Neural cell (in vitro differentiated cells): ENCODE measurements around the gene IL31RA. TPM values are rescaled to one million over a fixed set of nuclear protein-coding genes. Genes with fewer than 3 reads are reported as not detected.

Source experiments
- H2AFZ ChIP-seq: fragments of 200-600, 300-800 bp; sonication (generic), shearing (Covaris generic); 2 replicates; pipeline ENCODE4 v1.6.0; 2014; ENCODE audit warnings: low read depth, mild to moderate bottlenecking, antibody characterized with exemption, low read length, moderate library complexity
- H3F3A ChIP-seq: fragments of 200-600 bp; shearing (Covaris generic); 2 replicates; pipeline ENCODE4 v1.6.1; 2016; ENCODE audit warnings: mild to moderate bottlenecking, moderate library complexity, mixed read lengths, antibody characterized with exemption, low read length; ENCODE audit not compliant: insufficient read depth, poor library complexity, severe bottlenecking
- H3K27ac ChIP-seq: fragments of 200-600, 300-800 bp; sonication (generic), shearing (Covaris generic); 2 replicates; pipeline ENCODE4 v1.5.1; 2014; ENCODE audit warnings: mild to moderate bottlenecking, low read length, moderate library complexity
- H3K27me3 ChIP-seq: fragments of 300-800, 200-600 bp; sonication (generic), shearing (Covaris generic); 2 replicates; pipeline ENCODE4 v1.6.0; 2014; ENCODE audit warnings: mild to moderate bottlenecking, low read depth, low read length, moderate library complexity; ENCODE audit not compliant: insufficient read depth
- H3K36me3 ChIP-seq: fragments of 300-800, 200-600 bp; sonication (generic), shearing (Covaris generic); 2 replicates; pipeline ENCODE4 v1.5.1; 2014; ENCODE audit warnings: mild to moderate bottlenecking, antibody characterized with exemption, low read length, moderate library complexity; ENCODE audit not compliant: insufficient read depth
- H3K4me2 ChIP-seq: fragments of 300-800, 200-600 bp; sonication (generic), shearing (Covaris generic); 2 replicates; pipeline ENCODE4 v1.6.0; 2014; ENCODE audit warnings: mild to moderate bottlenecking, low read length
- H3K4me3 ChIP-seq: fragments of 300-800, 200-600 bp; sonication (generic), shearing (Covaris generic); 2 replicates; pipeline ENCODE4 v1.5.1; 2014; ENCODE audit warnings: mild to moderate bottlenecking, low read length, moderate library complexity
- H3K79me2 ChIP-seq: fragments of 200-600 bp; shearing (Covaris generic); replicated peaks from 2 replicates; pipeline ENCODE4 v1.6.0; 2014; ENCODE audit warnings: mild to moderate bottlenecking, low read length, moderate library complexity; ENCODE audit not compliant: insufficient read depth
- H3K9ac ChIP-seq: fragments of 300-800, 200-600 bp; sonication (generic), shearing (Covaris generic); 2 replicates; pipeline ENCODE4 v1.6.1; 2016; ENCODE audit warnings: mild to moderate bottlenecking, low read length, mixed read lengths
- H3K9me2 ChIP-seq: fragments of 200-600 bp; shearing (Covaris generic); 2 replicates; pipeline ENCODE4 v1.6.1; 2016; ENCODE audit warnings: mild to moderate bottlenecking, low read length, mixed read lengths; ENCODE audit not compliant: insufficient read depth
- H3K9me3 ChIP-seq: fragments of 200-600, 300-800 bp; sonication (generic), shearing (Covaris generic); 2 replicates; pipeline ENCODE4 v1.6.1; 2016; ENCODE audit warnings: mild to moderate bottlenecking, mixed run types, low read length, moderate library complexity, mixed read lengths
- H4K20me1 ChIP-seq: fragments of 200-600 bp; shearing (Covaris generic); 2 replicates; pipeline ENCODE4 v1.6.1; 2016; ENCODE audit warnings: mild to moderate bottlenecking, mixed run types; ENCODE audit not compliant: insufficient read depth
- CTCF ChIP-seq: fragments of 450-650 bp; IDR thresholded peaks from 2 replicates; pipeline ENCODE4 v1.5.1; 2014; ENCODE audit warnings: antibody characterized with exemption, mild to moderate bottlenecking, moderate library complexity; ENCODE audit not compliant: poor library complexity, severe bottlenecking
- EP300 ChIP-seq: fragments of 450-650 bp; conservative IDR thresholded peaks from 2 replicates; pipeline ENCODE4 v1.6.1; 2014; ENCODE audit warnings: antibody characterized with exemption, mild to moderate bottlenecking, moderate library complexity; ENCODE audit not compliant: poor library complexity, severe bottlenecking
- EZH2 ChIP-seq: fragments of 200-600, 300-800 bp; shearing (Covaris generic), sonication (generic); IDR thresholded peaks from 2 replicates; pipeline ENCODE4 v1.6.1; 2014; ENCODE audit warnings: antibody characterized with exemption, low read length, borderline replicate concordance, mild to moderate bottlenecking; ENCODE audit not compliant: insufficient read depth, poor library complexity, severe bottlenecking
- MXI1 ChIP-seq: fragments of 450-650 bp; conservative IDR thresholded peaks from 2 replicates; pipeline ENCODE4 v1.6.1; 2014; ENCODE audit warnings: antibody characterized with exemption, mild to moderate bottlenecking; ENCODE audit not compliant: poor library complexity, severe bottlenecking
- POLR2AphosphoS5 ChIP-seq: IDR thresholded peaks from 2 replicates; pipeline ENCODE4 v1.6.1; 2012
- RAD21 ChIP-seq: fragments of 450-650 bp; conservative IDR thresholded peaks from 2 replicates; pipeline ENCODE4 v1.6.1; 2014; ENCODE audit warnings: antibody characterized with exemption, mild to moderate bottlenecking, moderate library complexity
- SMC3 ChIP-seq: fragments of 450-650 bp; conservative IDR thresholded peaks from 2 replicates; pipeline ENCODE4 v1.6.1; 2014; ENCODE audit warnings: antibody characterized with exemption, mild to moderate bottlenecking, moderate library complexity; ENCODE audit not compliant: poor library complexity
- TAF1 ChIP-seq: IDR thresholded peaks from 2 replicates; pipeline ENCODE4 v1.6.1; 2012; ENCODE audit warnings: low read depth
- polyA plus RNA-seq: library from polyadenylated mRNA; depleted of rRNA; stranded (reverse); fragments of >200 nt; gene quantifications from 2 replicates; pipeline ENCODE4 v1.2.3, GENCODE V29; 2014
- TF ChIP-seq, protein P1 (sequence below): IDR thresholded peaks from 2 replicates; pipeline ENCODE4 v1.6.1; 2012; ENCODE audit warnings: borderline replicate concordance

Gene IL31RA
- polyA plus RNA-seq, 1 donor from 2014 or later = not detected

GRCh38 chr5:55915783-55916182, 64.6 kb downstream of the IL31RA start:
- Histone ChIP-seq H3K9me3 (no peaks in the 10 kb centered on the region), H3K79me2 (no peaks in the 10 kb centered on the region), H4K20me1 (no peaks in the 10 kb centered on the region), H3K4me3 (no peak overlapping the region), H3F3A (no peaks in the 10 kb centered on the region), H3K9me2 (no peaks in the 10 kb centered on the region), H3K4me2 (no peak overlapping the region), H3K27ac (no peak overlapping the region), H2AFZ (no peak overlapping the region), H3K27me3 (no peaks in the 10 kb centered on the region), H3K36me3 (no peaks in the 10 kb centered on the region), H3K9ac (no peak overlapping the region)
- no peak for TF ChIP-seq EP300
- no peak for TF ChIP-seq TAF1
- no peak for TF ChIP-seq MXI1
- TF ChIP-seq, protein P1, sequence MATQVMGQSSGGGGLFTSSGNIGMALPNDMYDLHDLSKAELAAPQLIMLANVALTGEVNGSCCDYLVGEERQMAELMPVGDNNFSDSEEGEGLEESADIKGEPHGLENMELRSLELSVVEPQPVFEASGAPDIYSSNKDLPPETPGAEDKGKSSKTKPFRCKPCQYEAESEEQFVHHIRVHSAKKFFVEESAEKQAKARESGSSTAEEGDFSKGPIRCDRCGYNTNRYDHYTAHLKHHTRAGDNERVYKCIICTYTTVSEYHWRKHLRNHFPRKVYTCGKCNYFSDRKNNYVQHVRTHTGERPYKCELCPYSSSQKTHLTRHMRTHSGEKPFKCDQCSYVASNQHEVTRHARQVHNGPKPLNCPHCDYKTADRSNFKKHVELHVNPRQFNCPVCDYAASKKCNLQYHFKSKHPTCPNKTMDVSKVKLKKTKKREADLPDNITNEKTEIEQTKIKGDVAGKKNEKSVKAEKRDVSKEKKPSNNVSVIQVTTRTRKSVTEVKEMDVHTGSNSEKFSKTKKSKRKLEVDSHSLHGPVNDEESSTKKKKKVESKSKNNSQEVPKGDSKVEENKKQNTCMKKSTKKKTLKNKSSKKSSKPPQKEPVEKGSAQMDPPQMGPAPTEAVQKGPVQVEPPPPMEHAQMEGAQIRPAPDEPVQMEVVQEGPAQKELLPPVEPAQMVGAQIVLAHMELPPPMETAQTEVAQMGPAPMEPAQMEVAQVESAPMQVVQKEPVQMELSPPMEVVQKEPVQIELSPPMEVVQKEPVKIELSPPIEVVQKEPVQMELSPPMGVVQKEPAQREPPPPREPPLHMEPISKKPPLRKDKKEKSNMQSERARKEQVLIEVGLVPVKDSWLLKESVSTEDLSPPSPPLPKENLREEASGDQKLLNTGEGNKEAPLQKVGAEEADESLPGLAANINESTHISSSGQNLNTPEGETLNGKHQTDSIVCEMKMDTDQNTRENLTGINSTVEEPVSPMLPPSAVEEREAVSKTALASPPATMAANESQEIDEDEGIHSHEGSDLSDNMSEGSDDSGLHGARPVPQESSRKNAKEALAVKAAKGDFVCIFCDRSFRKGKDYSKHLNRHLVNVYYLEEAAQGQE = no peak

DNA sequence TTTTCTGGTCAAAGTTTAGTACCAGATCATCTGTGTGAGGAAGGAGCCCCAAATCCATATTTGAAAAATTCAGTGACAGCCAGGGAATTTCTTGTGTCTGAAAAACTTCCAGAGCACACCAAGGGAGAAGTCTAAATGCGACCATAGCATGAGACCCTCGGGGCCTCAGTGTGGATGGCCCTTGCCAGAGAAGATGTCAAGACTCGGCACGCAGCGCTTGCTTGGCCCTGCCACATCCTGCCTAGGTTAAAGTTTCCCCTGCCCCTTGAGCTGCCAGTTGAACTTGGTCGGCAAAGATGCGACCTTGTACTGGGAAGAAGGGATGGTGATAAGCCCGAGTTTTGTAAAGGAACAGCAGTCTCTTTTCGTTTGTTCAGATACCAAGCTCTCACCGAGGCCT, 65.8 kb downstream of the IL31RA start:
- H3K79me2 ChIP-seq = no peaks in the 10 kb centered on the region
- H4K20me1 ChIP-seq = no peaks in the 10 kb centered on the region
- H2AFZ ChIP-seq = no peak overlapping the region
- no peaks in the 10 kb centered on the region for H3K27me3 ChIP-seq
- no peak overlapping the region for H3K4me3 ChIP-seq
- no peaks in the 10 kb centered on the region for H3K9me2 ChIP-seq
- no peaks in the 10 kb centered on the region for H3K9me3 ChIP-seq
- H3K4me2 ChIP-seq = no peak overlapping the region
- no peaks in the 10 kb centered on the region for H3K36me3 ChIP-seq
- TF ChIP-seq EP300 (no peak), MXI1 (no peak), CTCF (no peak), EZH2 (no peak), POLR2AphosphoS5 (no peak), TAF1 (no peak), RAD21 (no peak), SMC3 (no peak)
- TF ChIP-seq, protein P1 = no peak
- no peak overlapping the region for H3K9ac ChIP-seq
- H3F3A ChIP-seq = no peaks in the 10 kb centered on the region
- no peak overlapping the region for H3K27ac ChIP-seq
